H1 (cell line): ENCODE results near the gene MTF1. TPM values are rescaled to one million over a fixed set of nuclear protein-coding genes. Genes with fewer than 3 reads are reported as not detected.

ENCODE experiments used
- CTCF ChIA-PET: fragments of 300-600 bp; sonication (Branson Sonifier 250); formaldehyde crosslinking; loops from one replicate; lab custom pipeline; 2021; ENCODE audit not compliant: partially characterized antibody; lab: Charles Lee
- POLR2A ChIA-PET: fragments of 300-600 bp; sonication (Branson Sonifier 250); formaldehyde crosslinking; loops from one replicate; lab custom pipeline; 2021; ENCODE audit warnings: inconsistent platforms; ENCODE audit not compliant: partially characterized antibody; lab: Charles Lee
- DNase-seq, 2 experiments: peaks; one replicate each; pipeline versions ENCODE4 v3.0.0 to v3.0.0-alpha.2; 2010 to 2022; ENCODE audit warnings: low spot score in 2 of 2, low read depth in 1 of 2, mixed read lengths in 1 of 2
- FAIRE-seq: peaks from 2 replicates; lab custom pipeline; 2011; peaks lifted over from hg19 to GRCh38; lab: Jason Lieb, UNC
- H2AFZ ChIP-seq: 2 replicates; pipeline ENCODE4 v1.8.1; 2012; ENCODE audit warnings: low read length, inconsistent platforms
- H2AK5ac ChIP-seq: 2 replicates; pipeline ENCODE4 v1.6.1; 2013; ENCODE audit warnings: low read depth, low read length
- H2BK120ac ChIP-seq: replicated peaks from 2 replicates; pipeline ENCODE3; 2013; ENCODE audit warnings: low read depth, low read length, inconsistent platforms
- H2BK12ac ChIP-seq: 2 replicates; pipeline ENCODE4 v1.6.1; 2013; ENCODE audit warnings: low read depth, low read length
- H2BK15ac ChIP-seq: 2 replicates; pipeline ENCODE4 v1.6.1; 2013; ENCODE audit warnings: low read length
- H2BK20ac ChIP-seq: 2 replicates; pipeline ENCODE4 v1.6.1; 2013; ENCODE audit warnings: low read length
- H2BK5ac ChIP-seq: 2 replicates; pipeline ENCODE4 v1.6.1; 2013; ENCODE audit warnings: low read depth, low read length
- H3K14ac ChIP-seq: 2 replicates; pipeline ENCODE4 v1.6.1; 2013; ENCODE audit warnings: inconsistent platforms; ENCODE audit not compliant: insufficient read length
- H3K18ac ChIP-seq: 2 replicates; pipeline ENCODE4 v1.6.1; 2013; ENCODE audit warnings: low read length; ENCODE audit errors: extremely low read depth
- H3K23ac ChIP-seq: 2 replicates; pipeline ENCODE4 v1.6.1; 2013; ENCODE audit warnings: inconsistent platforms; ENCODE audit not compliant: insufficient read length
- H3K23me2 ChIP-seq: 2 replicates; pipeline ENCODE4 v1.6.1; 2013; ENCODE audit warnings: low read depth, low read length
- H3K27ac ChIP-seq: 2 replicates; pipeline ENCODE4 v1.6.1; 2011; ENCODE audit warnings: low read depth, low read length, inconsistent platforms
- H3K27me3 ChIP-seq, 4 experiments: replicated peaks in 1 of 4; 1 replicate in 1 of 4; 2 replicates in 3 of 4; pipeline versions ENCODE4 v1.6.1 to v1.8.1; 2011 to 2013; ENCODE audit warnings: low read length in 3 of 4, mild to moderate bottlenecking in 3 of 4, inconsistent platforms in 2 of 4, mixed read lengths in 2 of 4, moderate library complexity in 1 of 4; ENCODE audit not compliant: control insufficient read depth in 3 of 4, insufficient read depth in 3 of 4; ENCODE audit errors: extremely low read depth in 1 of 4
- H3K36me3 ChIP-seq, 4 experiments: 2 replicates each; pipeline versions ENCODE4 v1.6.1 to v1.8.1; 2011 to 2013; ENCODE audit warnings: mild to moderate bottlenecking in 4 of 4, low read length in 3 of 4, moderate library complexity in 2 of 4, control low read depth in 1 of 4, inconsistent platforms in 1 of 4; ENCODE audit not compliant: insufficient read depth in 4 of 4, control insufficient read depth in 2 of 4
- H3K4ac ChIP-seq: replicated peaks from 2 replicates; pipeline ENCODE3; 2013; ENCODE audit warnings: low read length, low read depth, mixed read lengths, inconsistent platforms; ENCODE audit not compliant: insufficient read length
- H3K4me1 ChIP-seq, 4 experiments: replicated peaks in 1 of 4; 1 replicate in 1 of 4; 2 replicates in 3 of 4; pipeline versions ENCODE4 v1.6.1 to v1.8.1; 2011 to 2013; ENCODE audit warnings: low read length in 3 of 4, inconsistent platforms in 2 of 4, mixed read lengths in 1 of 4; ENCODE audit not compliant: insufficient read depth in 4 of 4, control insufficient read depth in 3 of 4
- H3K4me2 ChIP-seq, 2 experiments: 2 replicates each; pipeline versions ENCODE4 v1.6.1 to v1.8.1; 2011 to 2013; ENCODE audit warnings: low read depth in 2 of 2, low read length in 2 of 2, control low read depth in 1 of 2, inconsistent platforms in 1 of 2, mild to moderate bottlenecking in 1 of 2; ENCODE audit not compliant: insufficient read depth in 1 of 2
- H3K4me3 ChIP-seq, 4 experiments: fragments of 200-600, 300-600 bp in 1 of 4; sonication (generic), shearing (Covaris generic), sonication (Bioruptor Twin) in 1 of 4; 2 replicates each; pipeline versions ENCODE4 v1.5.1 to v1.8.1; 2011 to 2016; ENCODE audit warnings: low read length in 4 of 4, low read depth in 3 of 4, control low read depth in 2 of 4, inconsistent platforms in 2 of 4, mild to moderate bottlenecking in 2 of 4, mixed read lengths in 1 of 4, moderate library complexity in 1 of 4; ENCODE audit not compliant: insufficient read depth in 2 of 4; ENCODE audit errors: extremely low read depth in 1 of 4
- H3K56ac ChIP-seq: replicated peaks from 2 replicates; pipeline ENCODE3; 2013; ENCODE audit warnings: low read depth, mild to moderate bottlenecking, mixed read lengths, low read length, inconsistent platforms; ENCODE audit not compliant: insufficient read length
- H3K79me1 ChIP-seq: 2 replicates; pipeline ENCODE4 v1.6.1; 2013; ENCODE audit warnings: low read depth, low read length, control low read depth
- H3K79me2 ChIP-seq, 2 experiments: 2 replicates each; pipeline versions ENCODE4 v1.6.1 to v1.8.1; 2012 to 2013; ENCODE audit warnings: low read length in 2 of 2, mild to moderate bottlenecking in 2 of 2, inconsistent platforms in 1 of 2; ENCODE audit not compliant: insufficient read depth in 2 of 2, control insufficient read depth in 1 of 2
- H3K9ac ChIP-seq, 4 experiments: replicated peaks in 1 of 4; 1 replicate in 1 of 4; 2 replicates in 3 of 4; pipeline versions ENCODE4 v1.6.1 to v1.8.1; 2011 to 2013; ENCODE audit warnings: low read depth in 3 of 4, low read length in 3 of 4, control low read depth in 2 of 4, mild to moderate bottlenecking in 2 of 4, moderate library complexity in 2 of 4, inconsistent platforms in 1 of 4; ENCODE audit errors: extremely low read depth in 1 of 4
- H3K9me3 ChIP-seq, 2 experiments: 2 replicates each; pipeline versions ENCODE4 v1.6.1 to v1.8.1; 2012 to 2013; ENCODE audit warnings: mild to moderate bottlenecking in 2 of 2, moderate library complexity in 2 of 2, control low read depth in 1 of 2, inconsistent platforms in 1 of 2, low read depth in 1 of 2, low read length in 1 of 2, mixed read lengths in 1 of 2; ENCODE audit not compliant: insufficient read depth in 2 of 2
- H4K20me1 ChIP-seq, 2 experiments: replicated peaks in 1 of 2; 2 replicates each; pipeline versions ENCODE3 to v1.8.1; 2011 to 2013; ENCODE audit warnings: inconsistent platforms in 2 of 2, low read length in 2 of 2, mild to moderate bottlenecking in 1 of 2; ENCODE audit not compliant: insufficient read depth in 2 of 2, control insufficient read depth in 1 of 2
- H4K5ac ChIP-seq: 2 replicates; pipeline ENCODE4 v1.6.1; 2013; ENCODE audit warnings: low read length, low read depth, mixed read lengths, inconsistent platforms; ENCODE audit not compliant: insufficient read length
- H4K8ac ChIP-seq: 2 replicates; pipeline ENCODE4 v1.8.0; 2013; ENCODE audit warnings: mild to moderate bottlenecking, moderate library complexity, low read length, inconsistent platforms; ENCODE audit not compliant: insufficient read depth; ENCODE audit errors: extremely low read depth
- H4K91ac ChIP-seq: replicated peaks from 2 replicates; pipeline ENCODE3; 2013; ENCODE audit warnings: low read length, mixed read lengths, inconsistent platforms; ENCODE audit not compliant: insufficient read length
- CTCF ChIP-seq, 3 experiments: IDR thresholded peaks; 1 replicate in 2 of 3; 2 replicates in 1 of 3; pipeline versions ENCODE4 v1.5.1 to v1.6.1; 2011; ENCODE audit warnings: low read length in 3 of 3, mild to moderate bottlenecking in 3 of 3, inconsistent platforms in 2 of 3, low read depth in 1 of 3, moderate library complexity in 1 of 3; ENCODE audit not compliant: insufficient read depth in 1 of 3; ENCODE audit errors: control extremely low read depth in 1 of 3
- POU5F1 ChIP-seq: IDR thresholded peaks from 2 replicates; pipeline ENCODE4 v1.6.1; 2011; ENCODE audit warnings: low read depth, mild to moderate bottlenecking, low read length, moderate library complexity
- WGBS, 2 experiments: shearing (Covaris generic) in 1 of 2; methylation state at CpG; one replicate each; pipeline versions ENCODE4 v1.1.6 to v1.1.7; 2013 to 2015; ENCODE audit warnings: low lambda C conversion rate in 2 of 2, mixed read lengths in 2 of 2, inconsistent platforms in 1 of 2, low coverage in 1 of 2, missing lambda C conversion rate in 1 of 2; ENCODE audit not compliant: insufficient replicate concordance in 2 of 2, insufficient coverage in 1 of 2, insufficient read length in 1 of 2; ENCODE audit errors: extremely low coverage in 1 of 2, missing lambda C conversion rate in 1 of 2; 5-methylcytosine and 5-hydroxymethylcytosine counted together
- polyA plus RNA-seq, 7 experiments: library from polyadenylated mRNA; depleted of rRNA in 3 of 7; stranded (reverse) in 5 of 7; unstranded in 2 of 7; fragments of >200 nt in 5 of 7; fragments of 200-250 nt in 2 of 7; gene quantifications; 1 replicate in 5 of 7; 2 replicates in 1 of 7; 4 replicates in 1 of 7; pipeline versions ENCODE4 v1.2.1 to v1.2.3, GENCODE V29; 2011 to 2013; ENCODE audit warnings: missing spikeins in 2 of 7, mixed read lengths in 2 of 7
- total RNA-seq: library from RNA; stranded (reverse); fragmentation: NEBNext Ultra II Directional; extraction: Animal tissue kit (Norgen Biotek cat#: 25700); gene quantifications from 2 replicates; pipeline ENCODE4 v1.2.1, GENCODE V29; 2021

MTF1 gene
- total and polyA plus RNA-seq, 2 of the 8 experiments (the other 6 are each of a cell fraction or from before 2014, with no cell fraction given), result 4.0 to 15.5 TPM

GRCh38 chr1:37875833-37876232 is 16.4 kb upstream of the MTF1 start:
- H3K27ac ChIP-seq, result no peak overlapping the region
- H2BK15ac ChIP-seq, result no peak overlapping the region
- no peaks in the 10 kb centered on the region for H3K4me1 ChIP-seq
- peaks cover 0 to 3% of the 10 kb centered on the region in 2 experiments for H4K20me1 ChIP-seq
- 100% methylated on average over 1 of the region's 1 CpG; no CpG with 5 or more reads in 1 of the 2 experiments for WGBS, 2 experiments
- FAIRE-seq (no peak), DNase-seq (no peak)
- H3K23me2 ChIP-seq, result no peaks in the 10 kb centered on the region
- no peak overlapping the region for H2BK12ac ChIP-seq
- ChIA-PET CTCF (interaction anchor here (0.6 to 3.5 kb wide), 11 partner anchors 8 to 1802 kb away, joined by 3 to 20 read pairs (median 4); partner anchors contain the start of gene MTF1), POLR2A (no interaction called here)
- no peak overlapping the region for H2AFZ ChIP-seq
- no peak overlapping the region for H3K14ac ChIP-seq
- H3K4ac ChIP-seq, result no peak overlapping the region
- H2BK5ac ChIP-seq, result no peak overlapping the region
- H3K56ac ChIP-seq, result no peak overlapping the region
- H4K5ac ChIP-seq, result no peak overlapping the region
- TF ChIP-seq POU5F1, result no peak
- TF ChIP-seq CTCF (IDR thresholded peaks at IDR 0.05; ENCODE audit: control extremely low read depth in 1 of 3, insufficient read depth in 1 of 3, low read depth in 1 of 3, low read length in 3 of 3), result peak in 1 of 3 experiments; percentile 7; a peak in 1 of 4 replicates
- no peak overlapping the region for H3K4me3 ChIP-seq
- no peaks in the 10 kb centered on the region for H3K79me1 ChIP-seq
- no peak overlapping the region for H3K18ac ChIP-seq
- H4K8ac ChIP-seq, result no peak overlapping the region
- H3K4me2 ChIP-seq, result no peak overlapping the region
- no peaks in the 10 kb centered on the region for H3K79me2 ChIP-seq
- no peak overlapping the region for H4K91ac ChIP-seq
- H3K9ac ChIP-seq, result no peak overlapping the region
- H3K36me3 ChIP-seq, result peaks cover 4 to 41% (median 24%) of the 10 kb centered on the region in 4 experiments; a peak in 7 of 8 replicates
- no peak overlapping the region for H2AK5ac ChIP-seq
- no peak overlapping the region for H2BK20ac ChIP-seq
- H3K23ac ChIP-seq, result no peak overlapping the region
- no peaks in the 10 kb centered on the region for H3K9me3 ChIP-seq
- H3K27me3 ChIP-seq, result no peaks in the 10 kb centered on the region
- H2BK120ac ChIP-seq, result no peak overlapping the region
